Thoracic aorta (tissue), 2 donors: ENCODE data around the gene APOC1. TPM values are rescaled to one million over a fixed set of nuclear protein-coding genes. Genes with fewer than 3 reads are reported as not detected.
A peak's percentile ranks its signal among the peaks of the same experiment; 100 is the strongest.

Source experiments
- ATAC-seq: fragments of 150-250 bp; one replicate; pipeline ENCODE4 v1.8.0; 2017; ENCODE audit warnings: low read depth; ENCODE audit not compliant: insufficient number of reproducible peaks, low FRiP score
- DNase-seq: peaks from one replicate; pipeline ENCODE4 v3.0.0-alpha.2; 2020; ENCODE audit warnings: low spot score
- H3K27ac ChIP-seq, 2 donors: fragments of 200-600 bp; sonication (generic); 1 replicate in 1 of 2; 2 replicates in 1 of 2; pipeline ENCODE4 v1.5.1; 2016; ENCODE audit warnings: mild to moderate bottlenecking in 2 of 2, moderate library complexity in 2 of 2
- H3K27me3 ChIP-seq: fragments of 200-600 bp; sonication (generic); replicated peaks from 2 replicates; pipeline ENCODE4 v1.6.0; 2016; ENCODE audit warnings: mild to moderate bottlenecking; ENCODE audit not compliant: insufficient read depth
- H3K36me3 ChIP-seq: fragments of 200-600 bp; sonication (generic); one replicate; pipeline ENCODE4 v1.5.1; 2016
- H3K4me1 ChIP-seq, 2 donors: fragments of 200-600 bp; sonication (generic); 1 replicate in 1 of 2; 2 replicates in 1 of 2; pipeline versions ENCODE4 v1.5.1 to v1.6.0; 2016; ENCODE audit warnings: low read depth in 2 of 2, mild to moderate bottlenecking in 1 of 2; ENCODE audit not compliant: control insufficient read depth in 1 of 2
- H3K4me3 ChIP-seq: fragments of 200-600 bp; sonication (generic); 2 replicates; pipeline ENCODE4 v1.5.1; 2016; ENCODE audit warnings: mild to moderate bottlenecking
- H3K9me3 ChIP-seq: fragments of 200-600 bp; sonication (generic); 2 replicates; pipeline ENCODE4 v1.5.1; 2016
- CTCF ChIP-seq: fragments of 200-600 bp; sonication (generic); IDR thresholded peaks from one replicate; pipeline ENCODE4 v1.5.1; 2019; ENCODE audit warnings: antibody characterized with exemption
- total RNA-seq, 2 donors: library from RNA; depleted of rRNA; stranded (reverse); fragments of >200 nt; gene quantifications; one replicate each; pipeline versions ENCODE4 v1.1.0 to v1.2.3, GENCODE V29; 2016

Gene APOC1
- total RNA-seq, 2 donors from 2014 or later, result 4.9 to 12.3 TPM

- ATAC-seq (no peak), DNase-seq (no peak)
- Histone ChIP-seq H3K27ac (no peak overlapping the region), H3K36me3 (peaks cover 3% of the 10 kb centered on the region), H3K9me3 (no peaks in the 10 kb centered on the region), H3K4me1 (peaks cover 0 to 15% of the 10 kb centered on the region in 2 donors), H3K4me3 (no peak overlapping the region), H3K27me3 (no peaks in the 10 kb centered on the region)
- no peak for TF ChIP-seq CTCF
These were observed 34.5 kb downstream of the APOC1 start for GRCh38 chr19:44948763-44949374.

DNA sequence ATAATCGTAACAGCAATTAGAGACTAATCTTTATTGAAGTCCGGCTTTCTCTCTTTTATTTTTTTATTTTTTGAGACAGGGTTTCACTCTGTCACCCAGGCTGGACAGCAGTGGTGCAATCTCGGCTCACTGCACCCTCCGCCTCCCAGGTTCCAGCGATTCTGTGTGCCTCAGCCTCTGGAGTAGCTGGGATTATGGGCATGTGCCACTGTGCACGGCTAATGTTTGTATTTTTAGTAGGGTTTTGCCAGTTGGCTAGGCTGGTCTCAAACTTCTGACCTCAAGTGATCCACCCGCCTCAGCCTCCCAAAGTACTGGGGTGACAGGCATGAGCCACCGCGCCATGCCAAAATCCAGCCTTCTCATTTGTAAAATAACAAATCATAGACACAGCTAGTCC lies 35.1 kb downstream of the APOC1 start:
- no peak for TF ChIP-seq CTCF
- H3K4me1 ChIP-seq, result peaks cover 0 to 21% of the 10 kb centered on the region in 2 donors
- H3K36me3 ChIP-seq, result peaks cover 3% of the 10 kb centered on the region
- no peak for ATAC-seq
- H3K27ac ChIP-seq, result no peak overlapping the region
- H3K9me3 ChIP-seq, result no peaks in the 10 kb centered on the region
- no peak for DNase-seq
- H3K27me3 ChIP-seq, result no peaks in the 10 kb centered on the region
- H3K4me3 ChIP-seq, result no peak overlapping the region

- H3K36me3 ChIP-seq, result peaks cover 3% of the 10 kb centered on the region
- H3K27ac ChIP-seq, result peak overlapping the region in 1 of 2 donors; percentile 6
- peak; percentile 89 for TF ChIP-seq CTCF
- ATAC-seq (no peak), DNase-seq (peak; percentile 20)
- no peaks in the 10 kb centered on the region for H3K9me3 ChIP-seq
- peak overlapping the region; percentile 43 for H3K4me3 ChIP-seq
- peaks cover 7 to 29% of the 10 kb centered on the region in 2 donors for H3K4me1 ChIP-seq
- no peaks in the 10 kb centered on the region for H3K27me3 ChIP-seq
These were observed 37.1 kb downstream of the APOC1 start for GRCh38 chr19:44951179-44952159.

GRCh38 chr19:44954278-44954648 lies 39.9 kb downstream of the APOC1 start:
- no peaks in the 10 kb centered on the region for H3K9me3 ChIP-seq
- DNase-seq (no peak), ATAC-seq (no peak)
- H3K27me3 ChIP-seq, result no peaks in the 10 kb centered on the region
- no peak for TF ChIP-seq CTCF
- peaks cover 5% of the 10 kb centered on the region for H3K36me3 ChIP-seq
- peak overlapping the region; percentile 86 to 89 for H3K27ac ChIP-seq
- H3K4me1 ChIP-seq, result peaks cover 12 to 44% of the 10 kb centered on the region in 2 donors
- H3K4me3 ChIP-seq, result peak overlapping the region; percentile 99
